NCI-H345 treated with DMSO at 0.1 percent for 48 hours (cell line): ENCODE data around the gene CNIH4.
"Not testable (repeated sequence)": the region's sequence is repeated elsewhere in the genome, so short reads cannot be mapped to it uniquely, and the experiment has no call there.

Experiments
- DNase-seq: peaks from one replicate; lab custom pipeline; 2025; ENCODE audit not compliant: unreplicated experiment; lab: John Stamatoyannopoulos, UW

Gene CNIH4

DNA sequence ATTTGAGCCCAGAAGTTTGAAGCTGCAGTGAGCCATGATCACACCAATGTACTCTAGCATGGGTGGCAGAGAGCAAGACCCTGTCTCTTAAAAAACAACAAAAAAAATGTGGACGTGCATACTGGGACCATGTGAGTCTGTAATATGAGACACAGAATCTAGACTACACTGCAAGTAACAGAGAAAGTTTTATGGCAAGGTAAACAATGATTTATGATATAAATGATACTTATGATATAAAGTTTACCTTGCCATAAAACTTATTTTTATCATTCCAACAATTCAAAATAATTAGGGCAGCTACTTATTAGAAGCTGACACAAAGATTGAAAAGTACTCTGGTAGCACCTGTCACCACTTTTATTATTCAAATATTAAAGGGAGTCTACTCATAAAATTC lies 43.2 kb downstream of the CNIH4 start:
- no peak for DNase-seq

DNA sequence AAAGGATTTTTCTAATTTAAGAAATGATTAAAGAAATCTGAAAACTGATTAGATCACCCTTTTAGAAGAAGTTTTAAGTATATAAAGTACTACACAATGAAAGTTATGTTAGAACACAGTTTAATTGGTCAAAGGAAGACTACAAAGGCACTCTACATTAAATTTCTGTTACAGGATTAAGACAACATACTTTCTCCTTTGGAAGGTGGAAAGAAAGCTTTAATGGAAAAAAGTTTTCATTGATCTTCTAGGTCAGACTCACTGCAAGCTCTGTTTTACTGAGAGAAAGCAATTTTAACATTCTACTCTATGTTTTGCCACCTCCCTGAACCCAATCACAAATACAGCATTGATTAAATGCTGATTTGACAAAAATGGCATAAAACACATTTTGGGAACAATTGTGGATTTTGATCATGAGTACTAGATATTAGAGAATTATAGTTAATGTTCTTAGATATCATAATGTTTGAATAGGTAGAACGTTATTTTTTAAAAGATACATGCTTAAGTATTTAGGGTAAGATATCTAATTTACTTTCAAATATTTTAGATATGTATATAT lies 45.9 kb downstream of the CNIH4 start:
- no peak for DNase-seq

DNA sequence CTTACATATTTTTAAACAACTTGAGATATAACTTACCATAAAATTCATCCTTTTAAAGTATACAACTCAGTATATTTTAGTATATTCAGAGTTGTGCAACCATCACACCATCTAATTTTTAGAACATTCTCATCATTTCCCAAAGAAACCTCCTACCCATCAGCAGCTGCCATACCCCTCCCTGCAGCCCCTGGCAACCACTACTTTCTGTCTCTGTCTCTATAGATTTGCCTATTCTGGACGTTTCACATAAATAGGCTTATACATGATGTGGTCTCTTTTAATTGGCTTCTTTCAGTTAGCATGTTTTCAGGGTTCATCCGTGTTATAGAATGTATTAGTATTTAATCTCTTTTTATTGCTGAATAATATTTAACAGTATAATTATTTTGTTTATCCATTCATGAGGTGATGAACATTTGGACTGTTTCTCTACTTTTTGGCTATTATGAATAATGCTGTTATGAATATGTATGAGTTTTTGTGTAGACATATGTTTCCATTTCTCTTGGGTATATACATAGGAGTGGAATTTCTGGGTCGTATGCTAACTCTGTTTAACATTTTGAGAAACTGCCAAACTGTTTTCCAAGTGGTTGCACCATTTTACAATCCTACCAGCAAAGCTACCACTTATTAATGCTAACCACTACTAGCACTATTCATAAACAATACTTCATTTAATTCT lies 48.4 kb downstream of the CNIH4 start:
- DNase-seq = no peak

DNA sequence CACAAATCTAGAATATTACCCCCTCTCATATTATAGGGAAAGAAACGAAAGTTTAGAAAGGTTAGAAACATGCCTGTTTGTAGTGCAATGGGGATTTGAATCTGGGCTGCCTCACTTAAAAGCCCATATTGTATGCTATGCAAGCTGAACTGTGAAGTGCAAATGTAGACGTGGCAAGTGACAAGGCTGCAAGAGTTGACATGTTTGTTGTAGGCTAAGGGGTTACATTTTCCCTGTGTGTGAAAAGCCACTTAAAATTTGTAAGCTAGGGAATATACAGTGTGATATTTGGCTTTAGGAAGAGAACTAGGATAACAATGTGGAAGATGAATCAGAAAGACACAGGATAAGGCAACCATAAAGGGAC lies 48.9 kb downstream of the CNIH4 start:
- no peak for DNase-seq

DNA sequence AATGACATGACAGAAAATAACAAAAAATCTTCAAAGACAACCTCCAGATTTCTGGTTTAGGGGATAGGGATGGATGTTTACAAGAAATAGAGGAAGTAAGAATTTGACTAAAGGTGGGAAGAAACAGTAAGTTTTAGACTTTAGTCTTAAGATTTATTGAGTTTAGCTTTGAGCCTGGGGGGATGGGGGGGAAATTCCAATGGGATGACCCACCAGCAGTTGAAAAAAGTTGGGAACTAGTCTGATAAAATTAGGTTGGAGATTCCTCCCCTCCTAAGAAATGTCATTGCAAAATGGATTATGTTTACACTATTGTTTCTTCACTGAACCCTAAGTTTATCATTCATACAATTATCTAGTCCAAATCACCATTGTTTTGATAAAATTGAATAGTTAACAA lies 49.5 kb downstream of the CNIH4 start:
- no peak for DNase-seq

DNA sequence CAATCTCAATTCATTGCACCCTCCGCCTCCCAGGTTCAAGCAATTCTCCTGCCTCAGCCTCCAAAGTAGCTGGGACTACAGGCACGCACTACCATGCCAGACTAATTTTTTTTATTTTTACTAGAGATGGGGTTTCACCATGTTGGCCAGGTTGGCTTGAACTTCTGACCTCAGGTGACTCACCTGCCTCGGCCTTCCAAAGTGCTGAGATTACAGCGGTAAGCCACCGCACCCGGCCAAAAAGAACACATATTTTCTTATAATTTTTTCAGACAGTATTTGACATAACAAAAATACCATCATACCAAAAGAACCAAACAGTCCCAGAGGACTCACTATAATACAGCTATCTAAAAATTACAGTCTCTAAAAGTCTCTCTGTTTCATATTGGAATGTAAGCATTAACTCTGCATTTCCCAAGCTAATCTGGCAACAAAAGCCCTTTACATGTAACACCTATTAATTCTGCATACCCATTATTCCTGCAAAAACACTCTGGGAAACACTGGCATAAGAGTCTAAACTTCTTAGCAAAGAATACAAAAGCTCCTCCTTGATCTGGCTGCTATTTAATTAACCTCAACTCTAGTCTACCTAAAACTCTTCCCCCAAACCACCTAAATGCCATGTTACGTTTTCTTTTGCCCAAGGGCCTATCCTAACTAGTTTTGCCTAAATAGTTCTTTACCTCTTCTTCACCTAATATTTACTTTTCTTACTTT lies 51.1 kb downstream of the CNIH4 start:
- DNase-seq = no peak

DNA sequence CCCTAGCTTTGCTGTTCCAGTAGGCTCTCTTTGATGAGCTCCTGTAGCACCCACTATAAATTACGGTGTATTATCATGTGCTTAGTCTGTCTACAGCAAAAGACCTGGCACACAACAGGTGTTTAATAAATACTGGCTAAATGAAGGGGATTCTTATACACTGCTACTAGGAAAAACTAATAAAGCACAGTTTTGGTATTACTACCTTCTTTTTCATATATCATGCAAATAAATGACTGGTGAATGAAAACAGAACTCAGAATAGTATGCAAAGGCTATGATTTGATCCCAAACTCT lies 51.6 kb downstream of the CNIH4 start:
- DNase-seq = no peak

DNA sequence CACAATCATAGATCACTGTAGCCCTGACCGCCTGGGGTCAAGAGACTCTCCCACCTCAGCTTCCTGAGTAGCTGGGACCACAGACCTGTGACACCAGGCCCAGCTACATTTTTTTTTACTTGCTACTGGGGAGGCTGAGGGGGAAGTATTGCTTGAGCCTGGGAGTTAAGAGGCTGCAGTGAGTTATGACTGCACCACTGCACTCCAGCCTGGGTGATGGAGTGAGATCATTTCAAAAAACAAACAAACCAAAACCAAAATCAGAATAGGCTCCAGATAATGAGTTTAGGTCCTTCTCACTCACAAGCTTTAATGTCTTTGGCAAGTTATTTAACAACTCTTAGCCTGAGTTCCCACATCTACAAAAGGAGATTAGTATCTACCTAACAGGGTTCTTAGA lies 55.1 kb downstream of the CNIH4 start:
- DNase-seq = no peak

DNA sequence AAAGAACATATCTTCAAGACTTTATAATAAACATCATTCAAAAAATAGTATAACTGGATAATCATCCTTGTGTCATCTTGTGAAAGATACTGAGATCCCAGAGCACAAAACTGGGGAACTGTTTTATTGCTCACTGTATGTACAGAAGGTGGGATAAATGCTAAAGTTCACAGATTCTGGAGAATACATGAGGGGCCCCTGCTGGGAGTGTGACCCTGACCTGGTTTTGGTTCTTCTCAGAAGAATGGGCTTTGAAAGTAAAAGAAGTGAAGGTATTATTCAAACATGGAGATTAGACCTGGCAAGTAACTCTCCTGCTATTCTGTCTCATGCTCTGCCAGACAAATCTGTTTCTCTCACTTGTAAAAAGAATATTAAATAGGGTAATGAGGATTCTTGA lies 63.4 kb downstream of the CNIH4 start:
- no peak for DNase-seq

DNA sequence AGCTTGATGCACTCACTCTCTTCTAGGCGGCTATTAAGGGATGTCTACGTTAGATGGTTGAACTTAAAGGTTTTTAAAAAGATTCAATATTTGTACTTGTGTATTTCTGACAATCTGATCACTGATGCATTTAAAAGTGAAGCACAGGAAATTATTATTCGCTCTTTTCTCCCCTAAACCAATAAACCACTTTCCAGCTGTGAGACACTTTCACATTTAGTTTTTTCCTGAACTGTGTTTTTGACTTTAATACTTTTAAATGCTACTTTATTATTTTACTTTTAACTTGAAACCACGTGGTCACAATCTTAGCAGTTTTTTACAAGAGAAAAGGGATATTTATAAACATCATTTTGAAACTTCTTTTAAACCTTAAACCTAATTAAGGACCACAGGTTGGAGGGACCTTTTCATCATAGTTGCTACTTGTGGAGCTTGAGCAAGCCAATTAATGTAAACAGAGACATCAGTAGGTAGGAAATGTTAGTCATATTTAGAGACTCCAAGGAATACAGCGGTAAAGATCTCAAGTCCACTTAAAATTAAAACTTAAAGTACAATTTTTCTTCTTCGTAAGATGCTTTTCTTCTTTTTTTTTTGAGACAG lies 68.7 kb downstream of the CNIH4 start:
- no peak for DNase-seq

DNA sequence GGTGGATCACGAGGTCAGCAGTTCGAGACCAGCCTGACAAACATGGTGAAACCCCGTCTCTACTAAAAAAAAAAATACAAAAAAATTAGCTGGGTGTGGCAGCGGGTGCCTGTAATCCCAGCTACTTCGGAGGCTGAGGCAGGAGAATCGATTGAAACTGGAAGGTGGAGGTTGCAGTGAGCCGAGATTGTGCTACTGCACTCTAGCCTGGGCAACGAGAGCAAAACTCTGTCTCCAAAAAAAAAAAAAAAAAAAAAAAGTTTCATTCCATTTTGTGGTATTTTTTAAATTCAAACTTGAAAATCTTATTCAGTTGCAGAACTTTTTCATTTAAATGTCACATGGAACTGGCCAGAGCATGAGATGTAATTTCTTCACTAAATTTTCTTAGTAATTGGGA lies 70.2 kb downstream of the CNIH4 start:
- DNase-seq = not testable (repeated sequence)

DNA sequence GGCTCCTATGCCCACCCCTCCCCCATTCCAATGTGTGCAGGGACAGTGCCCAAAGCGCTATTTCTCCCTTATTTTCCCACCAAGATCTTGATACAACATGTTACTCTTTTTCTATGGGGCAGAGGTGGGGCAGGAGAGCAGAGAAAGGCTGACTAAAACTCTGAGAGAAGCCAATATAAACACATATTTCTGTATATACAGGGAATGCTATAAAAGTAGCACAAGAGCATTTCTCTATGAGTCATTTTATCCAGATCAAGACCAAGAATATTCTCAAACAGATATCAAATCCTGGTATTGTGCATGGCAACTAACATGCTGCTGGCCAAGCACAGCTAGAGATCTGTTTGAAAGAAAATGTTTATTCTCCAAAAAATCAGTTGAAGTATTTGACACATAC lies 70.7 kb downstream of the CNIH4 start:
- DNase-seq = no peak

DNA sequence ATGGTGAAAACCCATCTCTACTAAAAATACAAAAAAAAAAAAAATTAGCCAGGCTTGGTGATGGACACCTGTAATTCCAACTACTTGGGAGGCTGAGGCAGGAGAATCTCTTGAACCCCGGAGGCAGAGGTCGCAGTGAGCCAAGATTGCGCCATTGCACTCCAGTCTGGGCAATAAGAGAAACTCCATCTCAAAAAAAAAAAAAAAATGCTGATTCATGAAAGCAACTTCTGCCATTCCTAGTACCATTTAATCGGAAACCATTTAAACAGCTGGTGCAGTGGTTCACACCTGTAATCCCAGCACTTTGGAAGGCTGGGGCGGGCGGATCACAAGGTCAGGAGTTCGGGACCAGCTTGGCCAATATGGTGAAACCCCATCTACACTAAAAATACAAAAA lies 72.0 kb downstream of the CNIH4 start:
- DNase-seq = not testable (repeated sequence)
